MM.1S (cell line): ENCODE data around the gene MRNIP.

Experiments
- DNase-seq: peaks from one replicate; pipeline ENCODE4 v3.0.0-alpha.2; 2015
- H2AFZ ChIP-seq: fragments of 300-600 bp; sonication (generic); 2 replicates; pipeline ENCODE4 v1.6.0; 2016; ENCODE audit warnings: antibody characterized with exemption, low read length
- H3F3A ChIP-seq: fragments of 300-600 bp; sonication (generic); 2 replicates; pipeline ENCODE4 v1.6.1; 2016; ENCODE audit warnings: mild to moderate bottlenecking, antibody characterized with exemption, low read length, moderate library complexity, mixed read lengths; ENCODE audit not compliant: insufficient read depth
- H3K27ac ChIP-seq: fragments of 300-600 bp; sonication (generic); 2 replicates; pipeline ENCODE4 v1.5.1; 2016; ENCODE audit warnings: mild to moderate bottlenecking, low read length
- H3K27me3 ChIP-seq: fragments of 300-600 bp; sonication (generic); replicated peaks from 2 replicates; pipeline ENCODE4 v1.6.0; 2016; ENCODE audit warnings: low read length; ENCODE audit not compliant: insufficient read depth
- H3K36me3 ChIP-seq: fragments of 300-600 bp; sonication (generic); replicated peaks from 2 replicates; pipeline ENCODE4 v1.6.1; 2016; ENCODE audit warnings: mild to moderate bottlenecking, low read length, mixed read lengths; ENCODE audit not compliant: insufficient read depth
- H3K4me1 ChIP-seq: fragments of 300-600 bp; sonication (generic); 2 replicates; pipeline ENCODE4 v1.6.1; 2016; ENCODE audit warnings: low read length, mixed read lengths
- H3K4me2 ChIP-seq: fragments of 300-600 bp; sonication (generic); 2 replicates; pipeline ENCODE4 v1.6.0; 2016; ENCODE audit warnings: low read depth, low read length
- H3K4me3 ChIP-seq: fragments of 300-600 bp; sonication (generic); 2 replicates; pipeline ENCODE4 v1.5.1; 2016; ENCODE audit warnings: low read length, mixed read lengths
- H3K79me2 ChIP-seq: fragments of 300-600 bp; sonication (generic); 2 replicates; pipeline ENCODE4 v1.6.1; 2016; ENCODE audit warnings: mixed run types, low read length, mixed read lengths
- H3K9ac ChIP-seq: fragments of 300-600 bp; sonication (generic); 2 replicates; pipeline ENCODE4 v1.6.1; 2016; ENCODE audit warnings: low read length, mixed read lengths
- H3K9me2 ChIP-seq: fragments of 300-600 bp; sonication (generic); replicated peaks from 2 replicates; pipeline ENCODE4 v1.6.1; 2016; ENCODE audit warnings: mild to moderate bottlenecking, low read length, mixed read lengths; ENCODE audit not compliant: insufficient read depth
- H3K9me3 ChIP-seq: fragments of 300-600 bp; sonication (generic); replicated peaks from 2 replicates; pipeline ENCODE4 v1.6.1; 2016; ENCODE audit warnings: mild to moderate bottlenecking, low read length, mixed read lengths; ENCODE audit not compliant: insufficient read depth
- H4K20me1 ChIP-seq: fragments of 300-600 bp; sonication (generic); 2 replicates; pipeline ENCODE4 v1.6.1; 2016; ENCODE audit warnings: mild to moderate bottlenecking, low read length, moderate library complexity, mixed read lengths; ENCODE audit not compliant: insufficient read depth
- CTCF ChIP-seq: fragments of 300-600 bp; sonication (generic); IDR thresholded peaks from 2 replicates; pipeline ENCODE4 v1.5.1; 2016; ENCODE audit warnings: antibody characterized with exemption, low read length, mixed read lengths
- EZH2 ChIP-seq: fragments of 300-600 bp; sonication (generic); optimal IDR thresholded peaks from 2 replicates; pipeline ENCODE3; 2017; ENCODE audit warnings: low read depth, mild to moderate bottlenecking, antibody characterized with exemption, low read length, mixed read lengths
- EZH2phosphoT487 ChIP-seq: fragments of 300-600 bp; sonication (generic); IDR thresholded peaks from 2 replicates; pipeline ENCODE4 v1.6.1; 2018; ENCODE audit warnings: antibody characterized with exemption, low read length

Gene MRNIP

GRCh38 chr5:179890751-179891682, 32.4 kb upstream of the MRNIP start:
- H3K9me2 ChIP-seq, result no peaks in the 10 kb centered on the region
- no peaks in the 10 kb centered on the region for H3K36me3 ChIP-seq
- no peaks in the 10 kb centered on the region for H3K4me1 ChIP-seq
- no peak overlapping the region for H3K9ac ChIP-seq
- no peak overlapping the region for H3K4me3 ChIP-seq
- TF ChIP-seq CTCF, result no peak
- TF ChIP-seq EZH2, result no peak
- TF ChIP-seq EZH2phosphoT487, result no peak
- H3K79me2 ChIP-seq, result no peaks in the 10 kb centered on the region
- H3K27me3 ChIP-seq, result no peaks in the 10 kb centered on the region
- H2AFZ ChIP-seq, result no peak overlapping the region
- no peaks in the 10 kb centered on the region for H4K20me1 ChIP-seq
- no peak for DNase-seq
- no peaks in the 10 kb centered on the region for H3K9me3 ChIP-seq
- no peak overlapping the region for H3K27ac ChIP-seq
- no peaks in the 10 kb centered on the region for H3F3A ChIP-seq
- H3K4me2 ChIP-seq, result no peak overlapping the region

- no peak for DNase-seq
- Histone ChIP-seq H3K36me3 (no peaks in the 10 kb centered on the region), H3K27ac (no peak overlapping the region)
Measured at GRCh38 chr5:179889885-179890284, 31.3 kb upstream of the MRNIP start.

GRCh38 chr5:179887802-179888201, 29.2 kb upstream of the MRNIP start:
- no peak for TF ChIP-seq EZH2
- TF ChIP-seq EZH2phosphoT487, result no peak
- no peak for TF ChIP-seq CTCF
- Histone ChIP-seq H3K27me3 (no peaks in the 10 kb centered on the region), H3K9ac (no peak overlapping the region), H3K4me3 (no peak overlapping the region), H3K79me2 (no peaks in the 10 kb centered on the region), H3K4me1 (no peaks in the 10 kb centered on the region), H3K4me2 (no peak overlapping the region), H3K9me2 (no peaks in the 10 kb centered on the region), H3K27ac (no peak overlapping the region), H2AFZ (no peak overlapping the region), H3F3A (no peaks in the 10 kb centered on the region), H3K36me3 (no peaks in the 10 kb centered on the region), H3K9me3 (no peaks in the 10 kb centered on the region), H4K20me1 (no peaks in the 10 kb centered on the region)
- DNase-seq, result no peak

More at GRCh38 chr5:179889885-179890284, 31.3 kb upstream of the MRNIP start:
- Histone ChIP-seq H2AFZ (no peak overlapping the region), H4K20me1 (no peaks in the 10 kb centered on the region), H3K4me1 (no peaks in the 10 kb centered on the region), H3K9me2 (no peaks in the 10 kb centered on the region), H3K27me3 (no peaks in the 10 kb centered on the region), H3K4me3 (no peak overlapping the region), H3K9ac (no peak overlapping the region), H3K79me2 (no peaks in the 10 kb centered on the region), H3K9me3 (no peaks in the 10 kb centered on the region), H3K4me2 (no peak overlapping the region), H3F3A (no peaks in the 10 kb centered on the region)
- TF ChIP-seq EZH2phosphoT487 (no peak), EZH2 (no peak), CTCF (no peak)
